Breast epithelium (tissue), 3 donors: ENCODE data around the gene HRH1.

Experiments
- POLR2AphosphoS5 ChIP-seq, 3 donors: sonication (generic); formaldehyde crosslinking; IDR thresholded peaks; one replicate each; pipeline ENCODE4 v1.6.1; 2017; ENCODE audit warnings: antibody characterized with exemption in 3 of 3
- TF ChIP-seq, protein P1 (sequence below), 3 donors: fragments of 450-650 bp; IDR thresholded peaks; one replicate each; pipeline ENCODE4 v1.5.1; 2016 to 2017; ENCODE audit warnings: antibody characterized with exemption in 3 of 3, mild to moderate bottlenecking in 3 of 3, moderate library complexity in 3 of 3

DNA sequence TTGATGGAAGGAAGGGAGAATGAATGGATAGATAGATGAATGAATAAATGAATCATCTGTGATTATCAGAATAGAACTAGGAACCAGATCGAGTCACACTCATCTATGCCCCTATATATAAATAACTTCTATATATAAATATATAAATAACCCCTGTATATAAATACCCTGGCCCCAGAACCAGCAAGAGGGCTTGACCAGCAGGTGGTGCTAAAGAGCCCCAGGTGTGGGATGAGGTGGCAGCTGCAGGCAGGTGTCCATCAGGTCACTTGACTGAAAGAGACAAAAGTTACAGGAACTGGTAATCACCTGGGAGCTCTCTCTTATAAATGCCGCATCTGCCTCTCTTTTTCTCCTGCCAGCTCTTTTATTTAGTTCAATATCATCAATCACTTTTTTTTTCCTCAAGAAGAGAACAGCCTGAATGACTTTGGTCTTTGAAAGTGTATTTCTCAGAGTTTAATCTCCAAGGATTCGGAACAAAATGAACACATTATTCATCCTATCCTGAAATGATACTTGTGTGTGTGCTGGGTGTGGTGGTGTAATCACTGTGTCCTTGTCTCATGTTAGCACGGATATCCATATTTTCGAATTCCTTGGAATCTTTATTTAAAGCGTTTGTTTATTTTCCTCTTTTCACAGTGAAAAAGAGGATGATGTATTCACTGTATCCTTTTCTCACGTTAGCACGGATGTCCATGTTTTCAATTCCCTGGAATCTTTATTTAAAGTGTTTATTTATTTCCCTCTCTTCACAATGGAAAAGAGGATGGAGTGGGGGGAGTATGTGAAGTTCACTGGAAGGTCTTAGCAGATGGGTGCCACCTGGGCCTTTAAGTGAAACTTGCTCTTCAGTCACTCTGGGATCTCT is 82.5 kb downstream of the HRH1 start:
- TF ChIP-seq, protein P1, sequence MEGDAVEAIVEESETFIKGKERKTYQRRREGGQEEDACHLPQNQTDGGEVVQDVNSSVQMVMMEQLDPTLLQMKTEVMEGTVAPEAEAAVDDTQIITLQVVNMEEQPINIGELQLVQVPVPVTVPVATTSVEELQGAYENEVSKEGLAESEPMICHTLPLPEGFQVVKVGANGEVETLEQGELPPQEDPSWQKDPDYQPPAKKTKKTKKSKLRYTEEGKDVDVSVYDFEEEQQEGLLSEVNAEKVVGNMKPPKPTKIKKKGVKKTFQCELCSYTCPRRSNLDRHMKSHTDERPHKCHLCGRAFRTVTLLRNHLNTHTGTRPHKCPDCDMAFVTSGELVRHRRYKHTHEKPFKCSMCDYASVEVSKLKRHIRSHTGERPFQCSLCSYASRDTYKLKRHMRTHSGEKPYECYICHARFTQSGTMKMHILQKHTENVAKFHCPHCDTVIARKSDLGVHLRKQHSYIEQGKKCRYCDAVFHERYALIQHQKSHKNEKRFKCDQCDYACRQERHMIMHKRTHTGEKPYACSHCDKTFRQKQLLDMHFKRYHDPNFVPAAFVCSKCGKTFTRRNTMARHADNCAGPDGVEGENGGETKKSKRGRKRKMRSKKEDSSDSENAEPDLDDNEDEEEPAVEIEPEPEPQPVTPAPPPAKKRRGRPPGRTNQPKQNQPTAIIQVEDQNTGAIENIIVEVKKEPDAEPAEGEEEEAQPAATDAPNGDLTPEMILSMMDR (IDR thresholded peaks at IDR 0.05): peak; percentile 14 to 59 (median 36)
- TF ChIP-seq POLR2AphosphoS5 (IDR thresholded peaks at IDR 0.05): no peak
